ENCODE data around the gene YIPF1. TPM values are rescaled to one million over a fixed set of nuclear protein-coding genes. Genes with fewer than 3 reads are reported as not detected.

The YIPF1 gene
- total RNA-seq (2014; rRNA removed; shearing (Covaris generic)) = 20.2 and 24.9 TPM in 2 replicates
- 17.3 and 19.1 TPM in 2 replicates for polyA plus RNA-seq (2015; cell fraction: cytosol; rRNA removed)
- polyA plus RNA-seq (2015; cell fraction: nucleus; rRNA removed) = 12.8 and 13.6 TPM in 2 replicates

GRCh38 chr1:53889304-53890298, at the start of gene YIPF1:
TSS of gene YIPF1 (minus strand) at chr1:53889797. CDS start at chr1:53888937, 860 bp downstream.
- DNase-seq (ENCODE audit: low read depth) = peak; percentile 89

GRCh38 chr1:53938136-53938830, 48.7 kb upstream of the YIPF1 start:
- DNase-seq (ENCODE audit: low read depth) = no peak

- no peak for DNase-seq (ENCODE audit: low read depth)
Measured at GRCh38 chr1:53936430-53936829, 46.8 kb upstream of the YIPF1 start.

- no peak for DNase-seq (ENCODE audit: low read depth)
Measured at GRCh38 chr1:53934170-53934765, 44.7 kb upstream of the YIPF1 start.

GRCh38 chr1:53931523-53931922, 41.9 kb upstream of the YIPF1 start:
- DNase-seq (ENCODE audit: low read depth) = no peak

GRCh38 chr1:53930932-53931331, 41.3 kb upstream of the YIPF1 start:
- DNase-seq (ENCODE audit: low read depth) = no peak

- no peak for DNase-seq (ENCODE audit: low read depth)
Measured at GRCh38 chr1:53929246-53929960, 39.8 kb upstream of the YIPF1 start.

GRCh38 chr1:53927376-53927881, 37.8 kb upstream of the YIPF1 start:
- no peak for DNase-seq (ENCODE audit: low read depth)

GRCh38 chr1:53919675-53920066, 30.1 kb upstream of the YIPF1 start:
- peak; percentile 48 for DNase-seq (ENCODE audit: low read depth)

GRCh38 chr1:53918343-53918742, 28.7 kb upstream of the YIPF1 start:
- DNase-seq (ENCODE audit: low read depth) = no peak

- no peak for DNase-seq (ENCODE audit: low read depth)
Measured at GRCh38 chr1:53913352-53914033, 23.9 kb upstream of the YIPF1 start.

- DNase-seq (ENCODE audit: low read depth) = no peak
Measured at GRCh38 chr1:53911442-53911841, 21.8 kb upstream of the YIPF1 start.

- no peak for DNase-seq (ENCODE audit: low read depth)
Measured at GRCh38 chr1:53909946-53910345, 20.3 kb upstream of the YIPF1 start.

- DNase-seq (ENCODE audit: low read depth) = no peak
Measured at GRCh38 chr1:53906121-53906520, 16.5 kb upstream of the YIPF1 start.

GRCh38 chr1:53905509-53905908, 15.9 kb upstream of the YIPF1 start:
- DNase-seq (ENCODE audit: low read depth) = no peak

GRCh38 chr1:53902235-53903138, 12.9 kb upstream of the YIPF1 start:
- DNase-seq (ENCODE audit: low read depth) = no peak

- DNase-seq (ENCODE audit: low read depth) = no peak
Measured at GRCh38 chr1:53899708-53900107, 10.1 kb upstream of the YIPF1 start.

- DNase-seq (ENCODE audit: low read depth) = no peak
Measured at GRCh38 chr1:53899206-53899628, 9.6 kb upstream of the YIPF1 start.

GRCh38 chr1:53896635-53897229, 7.1 kb upstream of the YIPF1 start:
- peak; percentile 68 for DNase-seq (ENCODE audit: low read depth)

All from HT1080 (cell line).